ENCODE results near the gene MUCL3.
"Not testable (repeated sequence)": the region's sequence is repeated elsewhere in the genome, so short reads cannot be mapped to it uniquely, and the experiment has no call there.

DNA sequence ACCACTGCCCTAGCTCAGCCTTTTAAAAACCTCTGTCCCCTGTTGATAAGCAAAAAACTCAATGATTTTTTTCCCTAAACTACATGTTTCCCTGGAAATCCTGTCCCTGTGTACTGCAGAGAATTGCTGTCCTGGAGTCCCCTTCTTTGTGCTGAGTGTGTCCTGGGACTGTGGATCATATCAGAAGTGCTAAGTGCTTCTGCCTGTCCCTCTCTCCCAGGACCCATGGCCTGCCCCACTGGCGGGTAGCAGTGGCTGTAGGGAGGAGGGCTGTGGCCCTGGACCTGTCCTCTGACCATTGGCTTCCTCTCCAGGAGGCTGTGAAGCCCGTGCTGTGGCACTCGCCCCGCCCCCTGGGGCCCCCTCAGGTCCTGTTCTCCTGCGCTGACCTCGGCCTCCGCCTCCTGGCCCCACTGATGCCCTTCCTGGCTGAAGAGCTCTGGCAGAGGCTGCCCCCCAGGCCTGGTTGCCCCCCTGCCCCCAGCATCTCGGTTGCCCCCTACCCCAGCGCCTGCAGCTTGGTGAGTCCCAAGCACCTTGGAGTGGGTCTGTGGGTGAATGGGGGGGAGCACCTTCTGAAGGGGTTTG lies 16.6 kb upstream of the MUCL3 start:
- TF ChIP-seq, protein P1, sequence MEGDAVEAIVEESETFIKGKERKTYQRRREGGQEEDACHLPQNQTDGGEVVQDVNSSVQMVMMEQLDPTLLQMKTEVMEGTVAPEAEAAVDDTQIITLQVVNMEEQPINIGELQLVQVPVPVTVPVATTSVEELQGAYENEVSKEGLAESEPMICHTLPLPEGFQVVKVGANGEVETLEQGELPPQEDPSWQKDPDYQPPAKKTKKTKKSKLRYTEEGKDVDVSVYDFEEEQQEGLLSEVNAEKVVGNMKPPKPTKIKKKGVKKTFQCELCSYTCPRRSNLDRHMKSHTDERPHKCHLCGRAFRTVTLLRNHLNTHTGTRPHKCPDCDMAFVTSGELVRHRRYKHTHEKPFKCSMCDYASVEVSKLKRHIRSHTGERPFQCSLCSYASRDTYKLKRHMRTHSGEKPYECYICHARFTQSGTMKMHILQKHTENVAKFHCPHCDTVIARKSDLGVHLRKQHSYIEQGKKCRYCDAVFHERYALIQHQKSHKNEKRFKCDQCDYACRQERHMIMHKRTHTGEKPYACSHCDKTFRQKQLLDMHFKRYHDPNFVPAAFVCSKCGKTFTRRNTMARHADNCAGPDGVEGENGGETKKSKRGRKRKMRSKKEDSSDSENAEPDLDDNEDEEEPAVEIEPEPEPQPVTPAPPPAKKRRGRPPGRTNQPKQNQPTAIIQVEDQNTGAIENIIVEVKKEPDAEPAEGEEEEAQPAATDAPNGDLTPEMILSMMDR (IDR thresholded peaks at IDR 0.05) = not testable (repeated sequence)
- TF ChIP-seq, protein P2, sequence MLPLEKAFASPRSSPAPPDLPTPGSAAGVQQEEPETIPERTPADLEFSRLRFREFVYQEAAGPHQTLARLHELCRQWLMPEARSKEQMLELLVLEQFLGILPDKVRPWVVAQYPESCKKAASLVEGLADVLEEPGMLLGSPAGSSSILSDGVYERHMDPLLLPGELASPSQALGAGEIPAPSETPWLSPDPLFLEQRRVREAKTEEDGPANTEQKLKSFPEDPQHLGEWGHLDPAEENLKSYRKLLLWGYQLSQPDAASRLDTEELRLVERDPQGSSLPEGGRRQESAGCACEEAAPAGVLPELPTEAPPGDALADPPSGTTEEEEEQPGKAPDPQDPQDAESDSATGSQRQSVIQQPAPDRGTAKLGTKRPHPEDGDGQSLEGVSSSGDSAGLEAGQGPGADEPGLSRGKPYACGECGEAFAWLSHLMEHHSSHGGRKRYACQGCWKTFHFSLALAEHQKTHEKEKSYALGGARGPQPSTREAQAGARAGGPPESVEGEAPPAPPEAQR (CRISPR knock-in tag; IDR thresholded peaks at IDR 0.05) = not testable (repeated sequence)
- not testable (repeated sequence) for TF ChIP-seq SP1 (CRISPR knock-in tag; conservative IDR thresholded peaks at IDR 0.05); ATF1 (CRISPR knock-in tag; IDR thresholded peaks at IDR 0.05); NFYB (CRISPR knock-in tag; conservative IDR thresholded peaks at IDR 0.05; ENCODE audit: low read depth)
- TF ChIP-seq, protein P3, sequence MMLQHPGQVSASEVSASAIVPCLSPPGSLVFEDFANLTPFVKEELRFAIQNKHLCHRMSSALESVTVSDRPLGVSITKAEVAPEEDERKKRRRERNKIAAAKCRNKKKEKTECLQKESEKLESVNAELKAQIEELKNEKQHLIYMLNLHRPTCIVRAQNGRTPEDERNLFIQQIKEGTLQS (CRISPR knock-in tag; conservative IDR thresholded peaks at IDR 0.05) = not testable (repeated sequence)
- TF ChIP-seq, protein P4, sequence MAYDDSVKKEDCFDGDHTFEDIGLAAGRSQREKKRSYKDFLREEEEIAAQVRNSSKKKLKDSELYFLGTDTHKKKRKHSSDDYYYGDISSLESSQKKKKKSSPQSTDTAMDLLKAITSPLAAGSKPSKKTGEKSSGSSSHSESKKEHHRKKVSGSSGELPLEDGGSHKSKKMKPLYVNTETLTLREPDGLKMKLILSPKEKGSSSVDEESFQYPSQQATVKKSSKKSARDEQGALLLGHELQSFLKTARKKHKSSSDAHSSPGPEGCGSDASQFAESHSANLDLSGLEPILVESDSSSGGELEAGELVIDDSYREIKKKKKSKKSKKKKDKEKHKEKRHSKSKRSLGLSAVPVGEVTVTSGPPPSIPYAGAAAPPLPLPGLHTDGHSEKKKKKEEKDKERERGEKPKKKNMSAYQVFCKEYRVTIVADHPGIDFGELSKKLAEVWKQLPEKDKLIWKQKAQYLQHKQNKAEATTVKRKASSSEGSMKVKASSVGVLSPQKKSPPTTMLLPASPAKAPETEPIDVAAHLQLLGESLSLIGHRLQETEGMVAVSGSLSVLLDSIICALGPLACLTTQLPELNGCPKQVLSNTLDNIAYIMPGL (CRISPR knock-in tag; IDR thresholded peaks at IDR 0.05) = not testable (repeated sequence)
- TF ChIP-seq, protein P5, sequence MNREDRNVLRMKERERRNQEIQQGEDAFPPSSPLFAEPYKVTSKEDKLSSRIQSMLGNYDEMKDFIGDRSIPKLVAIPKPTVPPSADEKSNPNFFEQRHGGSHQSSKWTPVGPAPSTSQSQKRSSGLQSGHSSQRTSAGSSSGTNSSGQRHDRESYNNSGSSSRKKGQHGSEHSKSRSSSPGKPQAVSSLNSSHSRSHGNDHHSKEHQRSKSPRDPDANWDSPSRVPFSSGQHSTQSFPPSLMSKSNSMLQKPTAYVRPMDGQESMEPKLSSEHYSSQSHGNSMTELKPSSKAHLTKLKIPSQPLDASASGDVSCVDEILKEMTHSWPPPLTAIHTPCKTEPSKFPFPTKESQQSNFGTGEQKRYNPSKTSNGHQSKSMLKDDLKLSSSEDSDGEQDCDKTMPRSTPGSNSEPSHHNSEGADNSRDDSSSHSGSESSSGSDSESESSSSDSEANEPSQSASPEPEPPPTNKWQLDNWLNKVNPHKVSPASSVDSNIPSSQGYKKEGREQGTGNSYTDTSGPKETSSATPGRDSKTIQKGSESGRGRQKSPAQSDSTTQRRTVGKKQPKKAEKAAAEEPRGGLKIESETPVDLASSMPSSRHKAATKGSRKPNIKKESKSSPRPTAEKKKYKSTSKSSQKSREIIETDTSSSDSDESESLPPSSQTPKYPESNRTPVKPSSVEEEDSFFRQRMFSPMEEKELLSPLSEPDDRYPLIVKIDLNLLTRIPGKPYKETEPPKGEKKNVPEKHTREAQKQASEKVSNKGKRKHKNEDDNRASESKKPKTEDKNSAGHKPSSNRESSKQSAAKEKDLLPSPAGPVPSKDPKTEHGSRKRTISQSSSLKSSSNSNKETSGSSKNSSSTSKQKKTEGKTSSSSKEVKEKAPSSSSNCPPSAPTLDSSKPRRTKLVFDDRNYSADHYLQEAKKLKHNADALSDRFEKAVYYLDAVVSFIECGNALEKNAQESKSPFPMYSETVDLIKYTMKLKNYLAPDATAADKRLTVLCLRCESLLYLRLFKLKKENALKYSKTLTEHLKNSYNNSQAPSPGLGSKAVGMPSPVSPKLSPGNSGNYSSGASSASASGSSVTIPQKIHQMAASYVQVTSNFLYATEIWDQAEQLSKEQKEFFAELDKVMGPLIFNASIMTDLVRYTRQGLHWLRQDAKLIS (CRISPR knock-in tag; IDR thresholded peaks at IDR 0.05; ENCODE audit: borderline replicate concordance) = not testable (repeated sequence)
- TF ChIP-seq, protein P6, sequence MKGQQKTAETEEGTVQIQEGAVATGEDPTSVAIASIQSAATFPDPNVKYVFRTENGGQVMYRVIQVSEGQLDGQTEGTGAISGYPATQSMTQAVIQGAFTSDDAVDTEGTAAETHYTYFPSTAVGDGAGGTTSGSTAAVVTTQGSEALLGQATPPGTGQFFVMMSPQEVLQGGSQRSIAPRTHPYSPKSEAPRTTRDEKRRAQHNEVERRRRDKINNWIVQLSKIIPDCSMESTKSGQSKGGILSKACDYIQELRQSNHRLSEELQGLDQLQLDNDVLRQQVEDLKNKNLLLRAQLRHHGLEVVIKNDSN (CRISPR knock-in tag; IDR thresholded peaks at IDR 0.05) = not testable (repeated sequence)
